Stimulated activated CD4-positive, alpha-beta T cell treated with anti-CD3 and anti-CD28 coated beads, Interleukin-15, amount 100 ng/mL, for 48 hours (primary cell): Measurements from ENCODE around the gene RNF112.
A peak's percentile ranks its signal among the peaks of the same experiment; 100 is the strongest.

ENCODE experiments used
- DNase-seq, 2 donors: peaks; one replicate each; pipeline ENCODE4 v3.0.0-alpha.2; 2020; ENCODE audit warnings: low read depth in 2 of 2

The RNF112 gene

DNA sequence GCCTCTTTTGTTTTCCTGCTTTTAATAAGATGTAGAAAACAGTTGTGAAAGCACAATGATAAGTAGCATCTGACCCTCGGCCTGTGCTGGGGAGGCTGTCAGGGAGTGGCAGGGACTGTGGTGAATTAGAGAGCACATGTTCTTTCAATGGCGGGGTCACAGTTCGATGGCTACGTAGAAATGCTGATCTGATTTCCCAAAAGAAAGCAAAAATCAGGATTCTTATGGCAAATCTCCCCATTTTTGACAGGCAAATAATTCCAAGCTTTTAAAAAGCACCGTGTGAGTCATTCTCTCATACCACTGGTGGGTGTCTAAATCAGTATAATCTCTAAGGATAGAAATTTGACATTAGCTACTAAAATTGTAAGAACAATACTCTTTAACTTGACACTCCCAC, 36.9 kb upstream of the RNF112 start:
- DNase-seq, result no peak

GRCh38 chr17:19375732-19376131, 35.3 kb upstream of the RNF112 start:
- no peak for DNase-seq

DNA sequence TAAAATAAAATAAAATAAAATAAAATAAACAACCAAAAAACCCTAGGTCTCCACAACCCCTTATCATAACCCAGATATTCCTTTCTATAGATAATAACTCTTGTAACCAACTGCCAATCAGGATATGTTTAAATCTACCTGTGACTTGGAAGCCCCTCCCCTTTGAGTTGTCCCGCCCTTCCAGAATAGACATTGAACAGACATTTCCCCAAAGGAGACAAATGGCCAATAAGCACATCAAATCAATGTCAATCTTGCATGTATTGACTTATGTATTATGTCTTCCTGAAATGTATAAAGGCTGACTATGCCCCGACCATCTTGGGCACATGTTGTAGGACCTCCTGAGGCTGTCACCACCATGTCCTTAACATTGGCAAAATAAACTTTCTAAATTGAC, 34.2 kb upstream of the RNF112 start:
- no peak for DNase-seq

GRCh38 chr17:19377602-19378415, 33.2 kb upstream of the RNF112 start:
- peak; percentile 90 to 94 for DNase-seq

DNA sequence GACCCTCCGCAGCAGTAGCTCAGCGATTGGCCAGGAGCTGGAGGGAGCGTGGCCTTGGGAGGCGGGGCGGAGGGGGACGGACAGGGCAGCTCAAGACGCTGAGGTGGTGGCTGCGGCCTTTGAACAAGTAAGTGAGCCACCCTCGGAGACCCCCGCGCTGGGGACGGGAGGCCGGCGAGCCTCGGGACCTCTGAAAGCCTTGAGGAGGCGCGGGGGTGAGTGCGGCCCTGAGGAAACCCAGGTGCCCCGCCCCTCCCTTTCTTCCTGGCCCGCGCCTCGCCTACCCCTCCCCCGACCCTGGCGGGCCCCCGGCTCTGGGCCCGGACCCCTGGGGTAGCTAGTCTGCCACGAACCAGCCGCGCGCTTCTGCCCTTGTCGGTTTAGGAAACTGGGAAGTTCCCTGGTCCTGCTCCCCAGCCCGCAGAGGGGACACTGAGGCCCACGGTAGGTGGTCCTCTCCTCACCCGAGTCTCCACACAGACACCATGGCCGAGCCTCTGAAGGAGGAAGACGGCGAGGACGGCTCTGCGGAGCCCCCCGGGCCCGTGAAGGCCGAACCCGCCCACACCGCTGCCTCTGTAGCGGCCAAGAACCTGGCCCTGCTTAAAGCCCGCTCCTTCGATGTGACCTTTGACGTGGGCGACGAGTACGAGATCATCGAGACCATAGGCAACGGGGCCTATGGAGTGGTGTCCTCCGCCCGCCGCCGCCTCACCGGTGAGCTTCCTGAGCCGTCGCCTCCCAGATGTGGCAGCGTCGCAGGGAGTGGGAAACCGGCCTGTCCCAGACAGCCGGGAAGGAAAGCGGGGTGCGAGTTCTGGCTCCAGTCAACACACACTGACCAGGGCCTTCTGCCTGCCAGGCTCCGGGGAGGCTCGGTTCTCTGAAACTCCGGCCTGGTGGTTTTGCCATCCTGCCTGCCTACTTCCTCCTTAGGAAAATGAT, 32.3 kb upstream of the RNF112 start, which contains the start of gene MAPK7:
TSS of gene MAPK7 (plus strand) at position 83 of the 945 bp plus-strand sequence. CDS start at position 486, 403 bp downstream.
- DNase-seq, result no peak

DNA sequence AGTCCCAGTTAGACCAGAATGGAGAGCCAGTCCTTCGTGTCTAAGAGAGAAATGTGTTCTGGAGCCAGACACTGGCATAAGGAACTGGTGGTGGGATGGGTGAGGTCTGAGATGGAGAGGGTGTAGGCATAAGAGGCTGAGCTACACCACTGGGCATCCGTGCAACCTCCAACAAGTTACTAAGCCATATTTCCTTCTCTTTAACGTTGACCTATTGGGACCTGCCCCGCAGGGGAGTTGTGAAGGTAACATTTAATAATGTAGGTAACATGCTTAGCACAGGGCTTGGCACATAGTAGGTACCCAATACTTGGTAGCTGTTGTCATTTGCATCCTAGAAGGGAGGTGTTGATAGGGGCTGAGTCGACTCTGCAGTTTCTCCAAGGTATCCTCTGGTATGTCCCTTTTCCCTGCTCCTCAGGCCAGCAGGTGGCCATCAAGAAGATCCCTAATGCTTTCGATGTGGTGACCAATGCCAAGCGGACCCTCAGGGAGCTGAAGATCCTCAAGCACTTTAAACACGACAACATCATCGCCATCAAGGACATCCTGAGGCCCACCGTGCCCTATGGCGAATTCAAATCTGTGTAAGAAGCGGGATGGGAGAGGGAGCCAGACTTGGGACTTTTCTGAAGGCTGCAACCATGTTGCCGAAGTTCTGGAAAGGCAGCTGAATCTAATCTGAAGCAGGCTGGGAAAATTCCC, 31.5 kb upstream of the RNF112 start:
- no peak for DNase-seq

- DNase-seq, result no peak
Measured at GRCh38 chr17:19380481-19381301, 30.3 kb upstream of the RNF112 start.

- DNase-seq, result no peak
Measured at GRCh38 chr17:19381361-19381740, 29.7 kb upstream of the RNF112 start.

DNA sequence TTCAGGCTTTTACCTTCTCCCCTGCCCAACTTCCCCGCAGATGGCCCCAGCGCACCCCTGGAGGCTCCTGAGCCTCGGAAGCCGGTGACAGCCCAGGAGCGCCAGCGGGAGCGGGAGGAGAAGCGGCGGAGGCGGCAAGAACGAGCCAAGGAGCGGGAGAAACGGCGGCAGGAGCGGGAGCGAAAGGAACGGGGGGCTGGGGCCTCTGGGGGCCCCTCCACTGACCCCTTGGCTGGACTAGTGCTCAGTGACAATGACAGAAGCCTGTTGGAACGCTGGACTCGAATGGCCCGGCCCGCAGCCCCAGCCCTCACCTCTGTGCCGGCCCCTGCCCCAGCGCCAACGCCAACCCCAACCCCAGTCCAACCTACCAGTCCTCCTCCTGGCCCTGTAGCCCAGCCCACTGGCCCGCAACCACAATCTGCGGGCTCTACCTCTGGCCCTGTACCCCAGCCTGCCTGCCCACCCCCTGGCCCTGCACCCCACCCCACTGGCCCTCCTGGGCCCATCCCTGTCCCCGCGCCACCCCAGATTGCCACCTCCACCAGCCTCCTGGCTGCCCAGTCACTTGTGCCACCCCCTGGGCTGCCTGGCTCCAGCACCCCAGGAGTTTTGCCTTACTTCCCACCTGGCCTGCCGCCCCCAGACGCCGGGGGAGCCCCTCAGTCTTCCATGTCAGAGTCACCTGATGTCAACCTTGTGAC, 29.1 kb upstream of the RNF112 start:
- no peak for DNase-seq

DNA sequence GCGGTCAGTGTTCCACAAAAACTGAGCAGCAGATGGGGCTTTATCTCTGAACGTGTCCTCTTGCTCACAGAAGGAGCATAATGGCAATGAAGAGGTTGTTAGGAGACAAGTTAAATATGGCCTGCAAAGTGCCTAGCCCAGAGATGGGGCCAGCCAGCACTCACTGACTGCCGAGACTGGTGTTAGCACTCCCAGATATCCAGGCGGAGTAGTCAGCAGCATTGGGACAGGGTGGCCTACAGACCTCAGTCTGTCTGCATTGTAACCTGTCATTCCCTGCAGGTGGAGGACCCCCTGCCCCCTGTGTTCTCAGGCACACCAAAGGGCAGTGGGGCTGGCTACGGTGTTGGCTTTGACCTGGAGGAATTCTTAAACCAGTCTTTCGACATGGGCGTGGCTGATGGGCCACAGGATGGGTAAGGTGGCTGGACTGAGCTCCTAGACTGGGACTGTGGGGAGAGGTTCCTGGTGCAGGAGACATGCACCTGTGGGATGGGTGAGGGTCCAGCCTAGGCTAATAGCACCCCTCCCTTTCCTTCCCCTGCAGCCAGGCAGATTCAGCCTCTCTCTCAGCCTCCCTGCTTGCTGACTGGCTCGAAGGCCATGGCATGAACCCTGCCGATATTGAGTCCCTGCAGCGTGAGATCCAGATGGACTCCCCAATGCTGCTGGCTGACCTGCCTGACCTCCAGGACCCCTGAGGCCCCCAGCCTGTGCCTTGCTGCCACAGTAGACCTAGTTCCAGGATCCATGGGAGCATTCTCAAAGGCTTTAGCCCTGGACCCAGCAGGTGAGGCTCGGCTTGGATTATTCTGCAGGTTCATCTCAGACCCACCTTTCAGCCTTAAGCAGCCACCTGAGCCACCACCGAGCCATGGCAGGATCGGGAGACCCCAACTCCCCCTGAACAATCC, 28.2 kb upstream of the RNF112 start:
- DNase-seq, result no peak

- DNase-seq, result no peak
Measured at GRCh38 chr17:19383681-19384470, 27.2 kb upstream of the RNF112 start.

GRCh38 chr17:19384723-19385391, 26.2 kb upstream of the RNF112 start:
- no peak for DNase-seq

DNA sequence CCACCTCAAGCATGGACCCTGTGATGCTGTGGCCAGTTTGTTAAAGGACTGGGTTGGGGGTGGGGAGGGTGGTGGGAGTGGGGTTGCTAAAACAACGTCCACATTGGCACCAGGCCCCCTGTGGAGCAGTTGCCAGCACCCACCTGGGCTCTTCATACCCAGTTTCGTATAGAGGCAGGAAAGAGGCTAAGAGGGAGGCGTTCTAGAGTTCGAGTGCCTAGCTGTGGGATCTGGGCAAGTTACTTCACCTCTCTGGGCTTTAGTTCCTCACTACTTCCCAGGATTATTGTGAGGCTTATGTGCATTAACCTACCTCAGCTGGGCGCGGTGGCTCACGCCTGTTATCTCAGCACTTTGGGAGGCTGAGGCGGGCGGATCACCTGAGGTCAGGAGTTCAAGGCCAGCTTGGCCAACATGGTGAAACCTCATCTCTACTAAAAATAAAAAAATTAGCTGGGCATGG, 25.5 kb upstream of the RNF112 start:
- no peak for DNase-seq

GRCh38 chr17:19386051-19386929, 24.7 kb upstream of the RNF112 start:
- DNase-seq, result no peak

- DNase-seq, result no peak
Measured at GRCh38 chr17:19386974-19387920, 23.8 kb upstream of the RNF112 start, which contains the start of gene MFAP4. MFAP4 (minus strand) TSS chr17:19387190; CDS start chr17:19387155, 35 bp downstream.
